Activated T-cell treated with anti-CD3 and anti-CD28 coated beads, Interleukin-2, amount 50 U/mL, for 1 hour (primary cell): ENCODE measurements around the gene BLOC1S5.
"Not testable (repeated sequence)": the region's sequence is repeated elsewhere in the genome, so short reads cannot be mapped to it uniquely, and the experiment has no call there.

Experiments used
- DNase-seq: peaks from one replicate; pipeline ENCODE4 v3.0.0-alpha.2; 2020

The BLOC1S5 gene

DNA sequence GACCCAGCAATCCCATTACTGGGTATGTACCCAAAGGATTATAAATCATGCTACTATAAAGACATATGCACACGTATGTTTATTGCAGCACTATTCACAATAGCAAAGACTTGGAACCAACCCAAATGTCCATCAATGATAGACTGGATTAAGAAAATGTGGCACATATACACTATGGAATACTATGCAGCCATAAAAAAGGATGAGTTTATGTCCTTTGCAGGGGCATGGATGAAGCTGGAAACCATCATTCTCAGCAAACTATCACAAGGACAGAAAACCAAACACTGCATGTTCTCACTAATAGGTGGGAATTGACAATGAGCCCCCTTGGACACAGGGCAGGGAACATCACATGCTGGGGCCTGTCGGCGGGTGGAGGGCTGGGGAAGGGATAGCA, 30.1 kb downstream of the BLOC1S5 start:
- DNase-seq, result not testable (repeated sequence)

DNA sequence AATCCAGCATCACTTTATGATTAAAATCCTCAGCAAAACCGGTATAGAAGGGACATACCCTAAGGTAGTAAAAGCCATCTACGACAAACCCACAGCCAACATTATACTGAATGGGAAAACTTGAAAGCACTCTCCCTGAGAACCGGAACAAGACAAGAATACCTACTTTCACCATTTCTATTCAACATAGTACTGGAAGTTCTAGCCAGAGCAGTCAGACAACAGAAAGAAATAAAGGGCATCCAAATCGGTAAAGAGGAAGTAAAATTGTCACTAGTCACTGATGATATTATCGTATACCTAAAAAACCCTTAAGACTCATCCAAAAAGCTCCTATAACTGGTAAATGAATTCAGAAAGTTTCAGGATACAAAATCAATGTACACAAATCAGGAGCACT, 33.3 kb downstream of the BLOC1S5 start:
- DNase-seq, result no peak

DNA sequence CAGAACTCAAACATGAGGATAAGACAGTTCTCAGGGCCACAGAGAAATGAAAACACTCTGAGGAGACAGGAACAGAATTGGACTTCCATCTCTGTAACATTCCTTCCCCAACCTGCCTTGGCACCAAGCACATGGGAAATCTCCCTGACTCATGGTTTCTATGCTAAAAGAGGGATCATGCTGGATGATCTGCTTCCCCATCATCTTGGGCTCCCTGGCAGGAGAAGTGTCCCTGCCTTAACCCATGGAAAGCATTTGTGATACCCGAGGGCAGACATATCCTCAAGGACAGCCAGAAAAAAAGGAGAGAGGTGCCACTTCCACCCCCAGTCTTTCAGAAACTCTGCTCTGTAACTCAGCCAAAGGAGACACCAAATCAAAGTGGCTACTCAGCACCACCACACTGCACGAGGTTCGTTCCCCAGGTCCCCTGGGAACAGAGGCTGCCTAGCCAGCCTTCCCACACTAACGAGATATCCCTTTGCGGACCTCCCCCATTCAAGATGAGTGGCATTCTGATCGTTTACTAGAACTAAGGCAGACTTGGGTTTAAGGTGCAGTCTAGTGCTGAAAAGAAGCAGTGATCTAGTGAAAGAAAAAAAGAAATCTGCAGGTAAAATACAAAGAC, 34.8 kb downstream of the BLOC1S5 start:
- DNase-seq, result no peak

DNA sequence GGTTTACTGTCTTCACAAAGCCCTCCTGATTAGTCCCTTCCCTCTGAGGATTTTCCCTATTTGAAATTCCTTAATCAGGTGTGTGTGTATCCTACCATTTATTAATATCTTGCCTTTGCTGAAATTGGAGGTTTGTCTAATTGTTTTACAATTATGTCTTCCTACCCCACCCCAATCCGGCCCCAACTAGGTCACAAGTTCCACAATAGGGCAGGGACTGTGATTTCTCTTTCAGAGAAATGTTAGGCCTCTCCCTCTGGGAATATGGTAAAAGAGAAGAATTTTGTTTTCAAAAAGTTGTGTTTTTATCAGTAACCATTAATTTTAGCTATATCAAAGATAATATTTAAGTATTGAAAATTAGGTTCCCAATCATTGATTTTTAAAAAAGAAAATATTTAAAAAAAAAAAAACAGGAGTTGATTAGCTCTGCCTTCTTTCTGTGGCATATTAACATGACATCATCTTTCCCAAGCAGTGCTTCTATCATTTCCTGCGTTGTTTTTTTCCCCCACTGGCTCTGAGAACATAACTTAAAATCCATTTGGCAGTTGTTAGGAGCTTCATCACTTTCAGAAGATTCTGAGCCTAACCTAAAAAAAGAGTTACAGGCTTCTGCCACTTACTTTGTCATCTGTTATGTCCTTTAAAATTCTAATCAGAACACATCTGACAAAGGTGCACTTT, 36.1 kb downstream of the BLOC1S5 start:
- no peak for DNase-seq

- DNase-seq, result no peak
Observed at GRCh38 chr6:8026800-8027199, 37.4 kb downstream of the BLOC1S5 start.

- no peak for DNase-seq
Observed at GRCh38 chr6:8025191-8025590, 39.0 kb downstream of the BLOC1S5 start.

- DNase-seq, result no peak
Observed at GRCh38 chr6:8023638-8024037, 40.6 kb downstream of the BLOC1S5 start.

DNA sequence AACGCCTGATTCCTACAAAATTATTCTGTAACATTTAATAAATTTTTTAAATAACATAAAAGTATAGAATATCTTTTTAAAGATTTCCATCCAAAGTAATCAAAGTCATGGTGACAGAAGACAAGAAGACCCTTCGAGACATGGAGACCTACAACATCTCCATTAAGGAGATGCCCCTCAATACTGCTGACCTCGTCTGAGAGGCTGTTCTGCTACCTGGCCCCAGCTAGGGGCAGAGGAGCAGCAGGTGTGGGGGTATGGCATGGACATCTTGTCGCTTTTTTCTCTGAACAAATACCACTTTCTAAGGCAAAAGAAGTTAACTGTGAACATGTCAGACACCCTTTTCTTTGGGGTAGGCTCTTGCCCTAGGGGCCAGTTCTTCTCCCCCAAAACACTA, 44.1 kb downstream of the BLOC1S5 start:
- DNase-seq, result no peak

DNA sequence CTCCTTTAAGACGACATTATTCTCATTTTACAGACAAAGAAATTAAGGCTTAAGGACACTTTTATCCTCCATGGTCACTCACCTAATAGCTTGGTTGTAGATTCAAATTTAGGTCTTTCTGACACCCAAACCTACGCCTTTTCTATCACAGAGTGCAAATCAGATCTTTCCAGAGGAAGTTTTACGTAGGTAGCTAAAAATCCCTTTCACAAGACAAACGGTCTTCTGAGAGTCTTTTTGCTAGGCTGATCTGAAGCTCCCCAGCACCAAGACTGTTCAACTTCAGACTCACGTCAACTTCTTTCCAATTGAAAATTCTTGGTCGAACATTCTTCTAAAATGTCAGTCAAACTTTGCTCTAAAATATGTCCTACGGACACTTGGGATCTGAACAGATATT, 46.5 kb downstream of the BLOC1S5 start:
- DNase-seq, result no peak

DNA sequence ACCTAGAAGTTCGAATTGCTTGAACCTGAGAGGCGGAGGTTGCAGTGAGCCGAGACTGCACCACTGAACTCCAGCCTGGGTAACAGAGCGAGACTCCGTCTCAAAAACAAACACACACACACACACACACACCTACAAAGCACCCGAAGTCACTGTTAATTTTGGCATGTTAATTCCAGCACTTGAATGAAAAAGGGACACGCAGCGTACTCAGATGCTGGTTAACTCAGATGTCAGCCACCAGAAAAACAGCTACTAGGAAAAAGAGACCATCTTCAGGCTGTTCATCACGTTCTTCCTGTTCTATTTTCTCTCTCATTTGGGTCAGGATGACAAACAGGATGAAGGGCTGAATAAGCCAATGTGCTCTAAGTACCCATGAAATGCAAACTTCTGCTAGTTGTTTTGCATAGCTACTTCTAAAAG, 46.9 kb downstream of the BLOC1S5 start:
- DNase-seq, result no peak

GRCh38 chr6:8014947-8015346, 49.2 kb downstream of the BLOC1S5 start:
- DNase-seq, result no peak

DNA sequence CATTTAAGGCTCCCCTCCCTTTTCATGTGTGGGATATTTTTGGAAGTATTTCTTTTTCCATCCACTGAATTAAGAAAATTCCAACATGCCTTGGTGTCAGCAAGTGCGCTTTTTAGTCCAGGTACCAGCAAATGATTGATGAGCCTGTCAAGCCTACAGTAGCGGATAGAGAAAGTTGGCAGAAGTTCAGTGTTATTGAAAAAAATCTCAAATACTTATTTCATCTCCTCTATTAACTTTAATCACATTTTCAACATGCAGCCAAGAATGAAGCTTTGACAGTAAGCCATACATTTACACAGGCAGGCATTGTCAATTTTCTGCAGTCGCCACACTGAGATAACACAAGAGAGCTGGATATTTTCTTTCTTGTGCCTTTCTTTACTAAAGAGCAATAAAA, 50.4 kb downstream of the BLOC1S5 start:
- DNase-seq, result no peak

DNA sequence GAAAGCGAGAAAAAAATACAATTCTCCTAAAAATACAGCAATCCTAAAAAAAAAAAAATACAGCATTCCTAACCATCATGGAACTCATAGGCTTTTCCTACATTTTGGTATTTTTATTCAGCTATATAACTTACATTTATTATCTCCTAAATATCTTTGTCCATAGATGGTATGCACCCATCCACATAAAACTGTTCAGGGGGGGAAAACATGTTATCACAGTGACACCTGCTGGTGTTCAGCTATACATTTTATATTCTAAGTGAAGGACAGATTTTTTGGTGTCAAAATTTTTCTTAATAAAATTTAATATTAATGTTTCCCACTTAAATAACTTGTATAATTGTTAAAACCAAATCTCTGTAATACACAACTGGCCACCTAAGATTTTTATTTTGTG, 58.0 kb downstream of the BLOC1S5 start:
- DNase-seq, result no peak

DNA sequence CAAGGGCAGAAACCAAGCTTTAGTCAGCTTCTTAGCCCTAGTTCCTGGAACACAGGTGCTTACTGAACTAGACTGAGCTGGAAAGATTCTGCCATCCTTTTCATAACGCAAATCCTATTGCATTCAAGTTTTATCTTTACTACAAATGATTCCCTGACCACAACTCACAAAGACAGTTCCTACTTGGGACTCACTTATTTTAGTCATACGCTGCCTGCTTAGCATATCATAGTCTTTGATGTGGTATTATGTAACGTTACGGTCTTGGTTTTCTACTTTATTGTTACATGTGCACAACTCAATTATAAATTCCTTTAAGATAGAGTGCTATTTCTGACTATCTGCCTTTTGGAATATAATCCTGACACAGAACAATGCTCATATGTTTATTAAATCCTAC, 59.1 kb downstream of the BLOC1S5 start:
- no peak for DNase-seq

DNA sequence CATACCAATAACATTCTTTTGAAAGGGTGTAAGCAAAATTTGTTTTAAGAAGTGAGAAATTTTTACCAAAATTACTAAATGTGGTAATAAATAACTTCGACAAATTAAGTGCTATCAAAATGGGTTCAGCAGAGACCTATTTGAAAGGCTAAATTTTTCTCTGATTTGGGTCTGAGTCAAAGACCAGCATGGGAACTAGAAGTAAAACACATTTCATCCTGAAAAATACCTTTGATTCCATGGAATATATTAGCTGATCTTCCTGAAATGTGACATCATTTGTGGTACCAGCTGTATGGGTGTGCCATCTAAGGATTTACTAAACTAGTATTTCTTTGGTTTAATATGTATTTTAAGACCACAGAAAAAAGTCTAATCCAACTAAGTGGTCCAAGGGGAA, 63.6 kb downstream of the BLOC1S5 start:
- no peak for DNase-seq

GRCh38 chr6:8000188-8000596, 64.0 kb downstream of the BLOC1S5 start:
- no peak for DNase-seq

- DNase-seq, result no peak
Observed at GRCh38 chr6:7999201-7999600, 65.0 kb downstream of the BLOC1S5 start.

- no peak for DNase-seq
Observed at GRCh38 chr6:7998103-7998725, 66.0 kb downstream of the BLOC1S5 start.

DNA sequence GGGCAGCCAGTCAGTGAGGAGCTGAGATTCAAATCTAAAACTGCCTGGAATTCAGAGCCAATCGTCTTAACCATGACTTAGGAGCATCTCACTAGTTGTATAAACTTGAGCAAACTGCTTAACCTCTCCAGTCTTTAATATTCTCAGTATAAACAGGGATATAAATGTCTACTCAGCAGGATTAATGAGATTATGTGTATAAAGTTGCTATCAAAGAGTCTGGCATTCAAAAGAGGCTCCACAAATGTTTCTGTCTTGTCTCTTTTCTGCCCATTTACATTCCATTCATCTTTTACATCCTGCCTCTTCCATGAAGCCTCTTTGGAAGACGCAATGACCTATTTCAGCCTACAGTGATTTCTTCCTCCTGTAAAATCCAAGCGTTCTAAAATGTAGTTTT, 66.9 kb downstream of the BLOC1S5 start:
- DNase-seq, result no peak

GRCh38 chr6:7996538-7997111, 67.6 kb downstream of the BLOC1S5 start:
- DNase-seq, result no peak

DNA sequence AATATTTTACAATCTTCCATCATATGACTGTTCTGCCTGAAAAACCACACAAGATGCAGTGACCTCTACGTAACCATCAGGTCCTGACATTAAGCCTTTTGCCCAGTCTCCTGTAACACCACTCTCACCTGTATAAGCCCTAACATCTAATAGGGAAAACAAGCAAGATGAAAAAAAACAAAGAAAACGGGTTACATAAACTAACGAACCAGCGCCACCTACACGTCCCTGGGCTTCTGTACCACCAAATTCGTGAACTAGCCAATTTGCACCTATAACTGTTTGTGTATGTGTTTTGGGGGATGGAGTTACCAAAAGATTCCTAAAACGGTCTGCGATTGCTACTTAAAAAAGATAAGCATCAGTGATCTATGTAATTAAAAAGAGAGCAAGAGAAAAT, 70.2 kb downstream of the BLOC1S5 start:
- DNase-seq, result no peak

DNA sequence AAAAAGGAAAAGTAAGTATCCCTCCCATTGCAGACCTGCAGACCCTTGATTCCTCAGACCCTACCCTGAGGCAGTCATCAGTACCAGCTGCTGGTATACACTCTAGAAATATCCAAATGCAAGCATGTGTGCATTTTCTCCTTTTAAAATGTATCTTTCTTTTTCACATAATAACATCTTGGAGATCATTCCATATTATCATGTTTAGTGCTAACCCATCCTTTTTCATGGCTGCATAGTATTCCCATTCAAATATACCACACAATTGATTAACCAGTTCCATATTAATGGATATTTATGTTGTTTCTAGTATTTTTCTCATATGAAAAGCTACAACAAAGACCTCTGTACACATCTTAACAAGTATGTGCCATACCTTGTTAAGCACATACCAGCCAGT, 70.8 kb downstream of the BLOC1S5 start:
- no peak for DNase-seq

- DNase-seq, result no peak
Observed at GRCh38 chr6:7992002-7992815, 72.0 kb downstream of the BLOC1S5 start.
